Hepatic stellate cell (primary cell): ENCODE measurements around the gene CDON.

Experiments used
- DNase-seq: peaks from one replicate; pipeline ENCODE4 v3.0.0; 2011; ENCODE audit warnings: low spot score

Gene CDON

DNA sequence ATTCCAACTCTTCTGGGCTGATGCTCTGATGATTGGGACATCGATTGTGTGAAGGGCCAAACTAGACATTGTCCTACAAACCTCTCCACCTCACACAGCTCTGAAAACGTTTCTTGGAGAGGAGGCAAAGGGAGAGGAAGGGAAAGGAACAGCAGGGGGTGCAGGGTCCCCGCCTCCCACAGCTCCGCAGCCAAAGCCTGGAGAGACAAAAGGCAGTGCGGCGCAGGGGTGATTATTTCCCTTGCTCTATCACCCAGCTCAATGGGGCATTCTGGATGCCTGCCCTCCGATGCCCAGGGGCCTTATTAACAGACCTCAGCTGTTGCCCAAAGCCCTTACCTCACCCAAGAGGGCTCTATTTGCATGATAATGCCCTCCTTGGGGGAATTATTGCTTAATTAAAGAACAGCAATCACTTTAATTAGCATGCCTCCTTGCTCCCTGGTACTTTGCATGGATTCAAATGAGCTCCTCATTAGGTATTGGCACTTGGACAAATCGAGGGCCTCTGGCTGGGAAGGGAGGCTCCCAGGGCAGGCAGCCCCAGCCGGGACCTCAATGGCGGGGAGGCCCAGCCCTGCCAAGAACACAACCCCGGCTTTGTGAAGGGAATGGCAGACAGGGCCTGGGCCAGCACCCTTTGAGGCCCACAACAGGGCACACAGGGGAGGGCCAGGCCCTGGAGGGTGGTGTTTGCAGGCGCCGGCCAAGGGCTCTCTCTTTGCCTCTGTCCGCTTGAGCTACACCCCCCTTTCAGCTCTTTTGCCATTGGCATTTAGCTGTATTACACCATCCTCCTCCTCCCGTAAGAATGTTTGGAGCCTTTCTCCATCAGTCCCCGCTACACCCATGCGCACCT lies 19.8 kb upstream of the CDON start:
- no peak for DNase-seq

DNA sequence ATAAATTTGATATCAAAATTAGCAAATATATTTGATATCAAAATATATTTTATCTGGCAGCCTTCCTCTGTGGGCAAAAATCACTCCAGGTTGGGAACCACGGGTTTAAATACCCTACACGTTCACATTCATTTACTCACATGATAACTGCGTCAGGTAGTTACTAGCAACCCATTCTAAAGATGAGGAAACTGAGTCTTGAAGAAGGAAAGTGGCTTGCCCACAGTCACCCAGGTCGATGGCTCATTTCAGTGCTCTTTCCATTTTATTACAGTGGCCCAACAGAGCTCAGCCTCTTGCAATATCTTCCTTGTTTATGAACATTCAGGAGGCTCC lies 19.2 kb upstream of the CDON start:
- DNase-seq, result no peak

DNA sequence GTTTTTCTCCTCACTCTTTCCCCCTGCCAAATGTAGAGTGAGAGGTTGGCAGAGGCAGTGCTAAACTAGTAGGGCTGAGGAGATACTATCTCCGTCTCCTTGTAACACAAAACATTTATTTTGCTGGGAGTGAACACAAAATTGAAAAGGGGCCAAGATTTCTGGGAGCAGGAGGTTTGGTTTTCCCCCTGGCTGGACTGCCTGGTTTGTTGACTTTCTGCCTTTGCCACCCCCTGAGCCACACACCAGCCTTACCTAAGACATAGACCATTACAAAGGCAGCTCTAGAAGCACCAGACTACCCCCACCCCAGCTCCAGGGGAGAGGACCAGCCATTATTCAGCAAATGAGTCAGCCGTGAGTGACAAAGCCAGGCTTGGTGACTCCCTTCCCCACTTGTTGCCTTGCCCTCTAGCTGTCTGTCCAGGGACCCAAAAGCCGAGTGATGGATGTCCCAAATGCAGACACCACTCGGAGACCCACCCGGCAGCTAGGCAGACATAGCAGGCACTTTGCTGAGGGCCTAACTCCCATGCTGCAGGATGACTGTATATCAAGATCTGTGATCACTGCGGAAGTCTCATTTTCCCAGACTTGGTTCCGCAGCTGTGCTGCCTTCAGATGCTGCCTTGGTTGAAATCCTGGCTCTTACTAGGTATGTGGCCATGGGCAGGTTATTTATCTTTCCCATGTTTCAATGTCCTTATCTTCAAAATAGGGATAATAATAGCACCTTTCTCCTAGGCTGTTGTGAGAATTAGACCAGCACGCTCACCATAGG lies 17.7 kb upstream of the CDON start:
- no peak for DNase-seq

DNA sequence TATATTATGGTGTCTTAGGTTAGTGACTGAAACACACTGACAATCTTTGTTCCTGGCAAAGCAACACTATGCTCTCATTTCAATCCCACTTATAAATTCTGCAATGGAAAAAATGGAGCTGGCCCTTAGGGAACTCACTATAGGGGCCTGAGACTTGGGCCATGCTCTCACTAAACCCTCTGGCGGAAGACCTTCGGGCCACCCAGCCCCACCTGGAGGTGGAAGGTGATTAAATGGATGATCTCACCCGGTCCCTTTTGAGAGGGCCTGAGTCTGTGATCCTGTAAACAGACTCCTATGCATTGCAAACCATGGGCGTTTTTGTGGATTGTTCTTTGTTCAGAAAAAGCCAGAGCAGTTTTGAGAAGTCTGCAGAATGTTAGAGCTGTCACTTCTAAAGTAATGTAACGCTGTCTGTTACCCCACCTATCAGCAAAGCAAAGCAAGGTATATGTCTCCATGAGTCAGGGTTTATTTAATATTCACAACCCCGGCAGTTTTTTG lies 17.0 kb upstream of the CDON start:
- DNase-seq, result no peak

DNA sequence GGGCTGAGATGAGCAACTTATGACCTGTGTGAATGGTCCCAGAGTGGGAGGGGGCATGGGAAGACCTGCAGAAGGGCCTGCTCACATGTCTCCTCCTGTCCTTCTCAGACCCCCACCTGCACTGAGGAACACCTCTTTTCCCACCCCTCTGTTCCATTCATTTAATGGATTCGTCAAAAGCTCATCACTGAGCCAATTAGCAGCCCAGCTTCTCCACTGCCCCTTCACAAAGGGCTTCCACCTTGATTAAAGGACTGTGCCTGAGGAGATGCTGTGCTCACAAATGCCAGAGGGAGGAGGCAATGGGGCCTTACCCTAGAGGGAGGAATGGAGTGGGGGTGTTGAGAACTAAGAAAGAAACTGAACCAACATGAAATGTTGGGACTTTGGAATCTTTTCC lies 14.0 kb upstream of the CDON start:
- no peak for DNase-seq

DNA sequence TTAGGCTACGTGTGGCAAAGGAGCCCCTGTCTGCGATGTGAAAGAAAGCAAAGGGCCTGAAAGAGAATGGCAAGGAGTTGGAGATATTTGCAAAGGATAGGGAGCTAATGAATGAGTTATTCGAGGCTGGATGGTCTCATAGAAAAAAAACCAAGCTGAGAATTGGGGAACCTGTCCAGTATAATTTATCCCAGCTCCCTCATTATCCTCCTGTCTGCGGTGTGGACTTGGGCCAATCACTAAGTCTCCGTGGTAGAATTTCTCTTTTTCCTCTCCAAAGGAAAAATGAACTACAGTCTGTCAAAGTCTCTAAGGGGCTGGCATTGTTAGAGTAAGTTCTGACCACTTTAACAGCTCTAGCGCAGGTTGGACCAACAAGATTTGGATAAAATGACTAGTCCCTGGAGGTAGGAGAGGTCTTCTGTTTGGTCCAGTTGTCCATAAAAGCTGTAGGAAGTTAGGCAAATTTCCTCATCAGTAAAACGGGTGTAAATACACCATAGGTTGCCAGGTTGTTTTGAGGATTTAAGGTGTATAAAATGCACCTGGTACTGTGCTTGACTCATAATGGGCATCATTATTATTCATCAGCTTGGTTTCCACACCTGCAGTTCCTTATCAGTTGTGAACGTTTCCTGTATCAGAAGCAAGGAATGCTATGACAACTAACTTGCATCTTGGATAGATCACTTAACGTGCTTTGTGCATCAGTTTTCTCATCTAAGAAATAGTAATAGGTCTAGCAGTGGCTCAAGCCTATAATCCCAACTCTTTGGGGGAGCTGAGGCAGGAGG lies 10.3 kb upstream of the CDON start:
- no peak for DNase-seq

DNA sequence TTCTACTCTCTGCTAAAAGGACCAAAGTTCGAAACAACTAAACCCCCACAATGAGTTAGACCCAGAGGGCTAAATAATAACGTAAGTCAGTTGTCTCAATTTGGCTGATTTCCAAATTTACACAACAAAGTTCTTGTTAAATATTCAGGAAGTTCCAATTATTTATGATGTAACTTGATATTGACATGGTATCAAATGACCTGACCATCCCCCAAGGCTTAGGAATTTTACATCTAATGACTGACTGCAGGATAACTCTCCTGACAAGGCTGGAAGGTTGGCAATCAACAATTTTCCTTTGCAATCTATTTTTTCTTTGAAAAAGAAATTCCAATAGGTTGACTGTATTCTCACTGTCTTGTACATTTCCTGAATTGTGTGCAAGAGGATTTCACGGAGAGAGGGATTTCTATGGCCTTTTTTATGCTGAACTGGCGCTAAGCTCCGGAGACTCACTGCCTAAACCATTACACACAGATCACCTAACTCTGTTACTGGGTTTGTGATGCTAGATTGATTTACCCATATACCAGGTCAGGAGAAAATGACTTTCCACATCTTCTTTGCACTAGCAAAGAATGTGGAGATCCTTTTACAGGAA lies 9.6 kb upstream of the CDON start:
- no peak for DNase-seq

DNA sequence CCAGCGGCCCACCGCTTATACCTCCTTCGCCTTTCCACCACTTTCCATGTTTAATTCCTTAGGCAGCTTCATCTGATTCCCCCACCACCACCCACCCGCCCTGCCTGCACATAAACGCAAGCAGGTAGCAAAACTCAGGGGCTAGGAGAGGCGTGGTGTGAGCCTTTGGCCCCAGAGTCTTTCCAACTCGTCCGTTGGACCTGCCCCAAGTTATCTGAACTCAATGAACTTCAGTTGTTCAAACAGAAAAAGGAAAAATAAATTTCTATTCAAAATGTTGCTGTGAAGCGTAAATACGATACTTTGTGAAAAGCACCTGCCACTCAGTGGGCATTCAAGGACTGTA lies 814 bp upstream of the CDON start:
- no peak for DNase-seq

DNA sequence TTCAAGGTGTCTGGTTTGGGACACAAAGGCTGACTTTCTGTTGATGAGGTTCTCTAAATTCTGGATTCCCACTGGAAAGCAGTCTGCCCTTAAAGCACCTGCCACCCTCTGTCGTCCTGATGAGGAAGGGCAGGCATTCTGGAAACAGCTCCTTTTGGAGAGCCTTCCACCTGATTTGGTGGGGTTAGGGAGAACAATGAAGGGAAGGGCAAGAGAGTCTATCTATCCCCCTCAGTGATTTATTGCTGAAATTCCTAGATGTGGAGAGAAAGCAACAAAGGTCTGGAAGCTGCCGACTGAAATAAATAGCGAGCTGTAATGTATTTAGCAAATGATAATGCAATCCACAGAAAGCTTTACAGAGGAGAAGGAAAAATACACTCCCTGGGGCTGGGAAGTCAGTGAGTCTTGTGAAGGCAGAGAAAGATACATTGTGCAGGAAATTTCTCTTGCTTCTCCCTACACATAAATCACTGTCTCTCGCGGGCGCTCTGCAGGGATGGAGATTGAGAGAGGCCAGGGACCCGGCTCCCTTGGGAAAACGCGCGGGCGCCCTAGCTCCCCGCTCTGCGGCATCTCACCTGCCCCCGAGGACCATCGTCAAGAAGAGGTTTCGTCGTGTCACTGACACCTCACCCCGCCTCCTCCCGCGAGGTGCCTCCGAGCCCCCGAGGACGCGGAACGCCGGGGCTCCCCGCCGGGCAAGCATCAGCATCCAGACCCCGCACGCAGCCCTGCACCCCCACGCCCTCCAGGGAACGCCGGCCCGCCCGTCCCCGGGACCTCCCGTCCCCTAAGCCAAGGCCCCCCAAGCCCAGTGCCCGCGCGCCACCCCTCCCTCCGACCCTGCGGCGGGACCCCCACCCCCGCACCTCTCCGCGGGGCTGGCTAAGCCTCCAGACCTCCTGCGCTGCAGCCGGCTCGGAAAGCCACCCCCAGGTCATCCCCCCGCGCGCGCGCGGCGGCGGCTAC lies 673 bp downstream of the CDON start:
- DNase-seq, result peak; percentile 25

DNA sequence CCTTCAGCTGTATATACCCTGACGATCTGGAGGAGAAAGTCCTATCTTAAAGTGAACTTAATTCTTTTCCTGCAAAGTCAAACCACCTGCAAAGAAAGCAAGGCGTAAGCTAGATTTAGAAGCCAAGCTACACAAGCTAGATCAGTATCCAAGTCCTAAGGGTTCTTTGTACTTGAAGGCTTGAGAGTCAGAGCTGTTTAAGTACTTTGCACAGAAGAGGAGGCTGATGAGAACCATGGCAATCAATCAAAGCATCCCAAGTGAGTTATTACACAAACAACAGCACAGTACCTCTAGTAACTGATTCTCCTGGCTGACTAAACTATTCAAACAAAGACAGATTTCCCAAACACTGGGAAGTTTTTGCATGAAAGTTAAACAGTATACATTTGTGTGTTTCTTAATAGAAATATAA lies 1.9 kb downstream of the CDON start:
- DNase-seq, result no peak

DNA sequence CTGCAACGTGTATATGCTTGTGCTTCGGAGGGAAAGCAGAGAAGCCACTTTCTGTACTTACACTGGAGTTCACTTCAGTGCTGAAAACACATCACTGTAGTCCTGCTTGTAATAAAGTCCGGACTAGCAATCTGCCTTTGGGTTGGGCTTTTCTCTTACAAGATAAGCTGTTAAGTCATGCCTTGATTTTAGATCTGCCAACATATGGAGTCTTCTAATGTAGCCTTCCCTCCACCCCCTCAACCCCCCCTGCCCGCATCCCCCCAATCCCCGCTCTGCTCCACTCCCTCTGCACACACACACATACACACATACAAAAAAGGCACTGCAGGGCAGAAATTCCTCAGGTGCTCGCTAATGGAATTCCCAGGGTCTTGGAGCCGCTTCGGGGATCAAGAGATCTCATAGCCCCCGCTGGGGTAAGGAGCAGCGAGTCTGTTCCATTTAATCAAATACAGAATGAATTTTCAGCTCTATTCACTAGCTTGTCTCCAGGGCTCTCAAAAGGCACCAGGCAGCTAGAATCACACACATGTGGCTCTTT lies 3.4 kb downstream of the CDON start:
- no peak for DNase-seq

DNA sequence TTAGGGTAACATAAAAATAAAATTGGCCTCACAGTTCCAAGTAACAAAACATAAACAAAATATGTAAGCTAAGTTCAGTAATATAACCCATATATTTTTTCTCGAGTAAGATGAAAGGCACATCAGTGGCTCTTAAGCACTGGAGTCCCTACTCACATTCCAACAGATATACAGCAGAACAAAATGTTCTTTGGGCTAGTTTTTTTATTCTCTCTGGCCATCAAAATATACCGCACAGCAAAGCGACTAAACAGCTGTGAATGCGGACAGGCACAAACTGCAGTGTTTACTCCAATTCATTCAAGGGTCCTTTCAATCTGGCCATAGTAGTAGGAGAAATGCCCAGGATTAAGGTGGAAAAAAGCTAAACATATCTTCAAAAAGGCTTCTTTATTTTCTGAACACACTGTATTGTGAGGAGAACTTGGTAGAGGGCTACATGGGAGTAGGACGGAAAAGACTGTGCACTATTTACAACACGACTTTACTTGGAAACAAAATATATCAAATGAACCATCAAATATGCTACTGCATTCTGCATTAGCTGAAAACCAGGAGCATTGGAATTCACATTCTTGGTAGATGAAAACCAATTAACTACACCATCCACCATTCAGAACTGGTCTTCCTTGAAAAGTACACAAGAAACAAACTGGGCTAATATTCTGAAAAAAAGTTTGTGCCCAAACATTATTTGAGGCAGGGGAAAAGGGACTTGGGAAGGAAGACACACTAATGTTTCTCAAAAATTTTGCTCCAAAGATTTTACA lies 4.4 kb downstream of the CDON start:
- no peak for DNase-seq

DNA sequence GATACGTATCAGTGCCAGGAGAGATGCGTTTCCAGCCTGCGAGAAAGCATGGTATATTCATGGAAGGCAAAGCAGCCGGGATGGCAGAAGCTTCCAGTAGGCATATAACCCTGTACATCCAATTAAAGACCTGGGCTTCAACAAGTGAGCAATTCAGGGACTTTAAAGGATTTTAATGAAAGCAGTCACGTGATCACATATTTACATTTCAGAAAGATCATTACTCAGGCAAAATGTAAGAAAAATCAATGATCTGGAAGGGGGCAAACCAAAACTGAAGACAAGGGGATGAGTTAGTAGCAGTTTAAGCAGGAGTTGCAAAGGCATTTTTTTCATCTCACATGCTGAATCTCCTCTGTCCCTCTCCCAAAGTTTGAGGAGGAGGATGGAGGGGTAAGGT lies 7.8 kb downstream of the CDON start:
- no peak for DNase-seq

DNA sequence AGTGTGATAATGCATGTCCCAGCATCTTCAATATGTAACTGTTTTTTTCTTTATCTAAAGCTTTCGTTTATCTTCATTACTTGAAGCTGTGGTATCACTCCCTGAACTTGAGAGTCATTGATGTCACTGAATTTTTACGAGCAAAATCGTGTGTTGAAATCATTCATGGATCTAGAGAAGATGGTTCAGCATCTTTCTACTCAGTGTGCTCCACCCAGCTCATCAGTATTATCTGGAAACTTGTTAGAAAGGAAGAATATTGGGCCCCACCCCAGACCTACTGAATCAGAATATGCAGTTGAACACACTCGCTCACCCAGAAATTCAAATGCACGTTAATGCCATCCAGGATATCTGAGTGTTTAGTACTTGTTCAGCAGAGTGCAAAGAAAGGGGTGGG lies 8.3 kb downstream of the CDON start:
- no peak for DNase-seq

DNA sequence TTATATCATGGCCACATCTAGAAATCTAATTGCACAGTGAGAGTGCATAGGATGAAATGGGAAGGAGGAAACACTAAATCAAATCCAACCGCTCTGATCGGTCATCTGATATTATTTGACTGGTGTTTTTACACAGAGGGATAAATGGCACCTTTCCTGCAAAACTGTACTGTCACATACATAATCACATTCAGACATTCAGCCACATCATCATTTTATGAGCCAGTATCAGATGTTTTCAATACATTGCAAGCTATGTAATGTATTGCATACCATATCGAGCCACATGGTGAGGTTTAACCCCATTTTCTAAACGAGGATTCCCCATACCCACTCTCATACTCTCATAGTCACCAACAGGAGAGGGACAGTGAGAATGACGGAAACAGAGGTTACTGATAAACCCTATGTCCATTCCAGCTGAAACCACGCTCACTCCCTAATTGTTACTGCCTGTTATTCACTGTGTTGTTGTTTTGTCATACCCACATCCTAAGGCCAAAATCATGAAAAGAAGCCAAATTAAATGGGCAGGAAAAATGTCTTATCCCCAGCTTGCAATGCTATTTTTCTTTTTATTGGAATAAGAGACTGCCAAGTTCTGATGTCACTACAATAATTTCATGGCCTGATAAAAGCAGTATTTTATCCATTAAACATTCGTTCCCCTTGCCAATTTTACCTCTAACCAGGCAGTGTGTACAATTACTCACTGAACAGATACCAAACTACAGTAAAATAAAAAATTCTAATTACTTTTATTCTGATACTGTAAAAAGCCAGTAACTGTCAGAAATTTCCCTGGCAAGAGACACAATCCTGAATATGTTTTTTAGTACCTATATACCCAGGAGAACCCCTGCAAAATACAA lies 9.0 kb downstream of the CDON start:
- no peak for DNase-seq

DNA sequence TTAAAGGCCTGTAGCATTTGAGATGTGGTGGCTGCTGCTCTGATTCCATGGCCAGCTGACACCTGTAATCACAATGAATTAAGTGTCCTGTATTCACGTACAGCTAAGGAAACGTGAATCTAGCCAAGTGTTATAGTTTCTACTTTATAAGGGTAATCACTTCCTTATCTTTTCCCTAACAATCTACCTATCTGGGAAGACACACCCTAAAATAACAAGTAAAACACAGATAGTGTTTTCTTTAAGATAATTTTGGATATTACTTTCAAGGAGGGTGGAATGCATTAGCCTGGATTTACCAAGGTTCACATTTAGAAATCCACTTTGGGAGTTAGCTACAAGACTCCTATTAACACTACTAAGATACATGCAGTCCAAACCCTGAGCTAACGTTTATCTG lies 11.5 kb downstream of the CDON start:
- DNase-seq, result no peak

DNA sequence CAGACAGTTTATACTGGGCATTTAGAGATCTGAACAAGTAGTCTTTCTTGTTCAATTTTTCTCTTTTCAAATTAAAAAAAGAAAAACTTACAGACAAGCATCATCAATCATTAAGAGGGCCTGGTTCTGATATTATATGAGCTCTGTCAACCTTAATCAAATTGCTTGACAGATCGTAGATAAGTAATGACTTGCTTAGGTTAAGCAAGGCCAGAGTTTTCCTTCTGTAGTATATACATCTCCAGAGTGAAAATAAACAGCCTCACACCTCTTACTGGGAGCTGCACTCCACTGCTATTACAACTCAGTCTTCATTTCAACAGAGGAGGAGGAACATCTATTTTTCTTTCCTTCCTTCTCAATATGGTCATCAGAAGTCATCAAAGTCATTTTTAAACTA lies 13.5 kb downstream of the CDON start:
- DNase-seq, result no peak

DNA sequence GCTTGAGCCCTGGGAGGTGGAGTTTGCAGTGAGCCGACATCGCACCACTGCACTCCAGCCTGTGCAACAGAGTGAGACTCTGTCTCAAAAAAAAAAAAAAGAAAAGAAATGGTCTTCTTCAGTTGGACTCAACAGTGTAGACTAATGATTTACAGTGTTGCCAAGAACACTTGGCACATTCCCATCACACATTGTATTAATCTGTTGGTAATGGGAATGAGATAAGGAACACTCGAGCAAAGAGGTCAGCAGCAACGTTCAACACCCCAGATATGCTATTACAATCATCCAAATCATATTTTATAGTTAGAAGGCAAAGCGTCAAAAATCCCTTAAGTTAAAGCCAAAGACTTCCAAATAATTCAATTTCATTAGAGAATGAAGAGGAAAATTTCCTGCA lies 14.5 kb downstream of the CDON start:
- no peak for DNase-seq

DNA sequence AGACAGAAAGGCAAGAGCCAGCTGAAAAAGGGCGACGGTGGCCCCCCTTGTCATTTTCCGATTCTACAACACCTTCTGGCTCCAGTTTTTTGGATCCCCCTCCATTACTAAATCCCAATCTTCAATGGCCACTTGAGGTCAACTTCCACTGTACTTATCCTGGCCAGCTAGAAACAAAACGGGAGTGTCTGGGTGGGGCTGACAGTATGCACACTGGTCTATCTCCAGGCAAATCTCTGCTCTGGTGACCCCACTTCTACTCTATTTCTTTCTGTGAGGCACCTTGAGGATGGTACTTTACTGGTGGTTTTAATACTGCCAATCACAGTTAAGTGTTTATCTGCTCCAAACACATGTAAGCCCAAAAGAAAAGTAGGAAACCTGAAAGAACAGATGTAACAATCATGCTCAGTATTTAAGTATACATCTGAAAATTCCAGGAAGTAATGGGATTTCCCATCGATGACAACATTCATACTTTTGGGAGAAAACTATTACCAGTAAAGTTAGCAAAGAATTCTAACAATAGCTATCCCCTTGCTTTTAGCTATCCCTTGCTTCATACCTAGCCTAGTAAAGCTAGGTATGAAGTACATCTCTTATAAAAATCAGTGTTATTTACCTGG lies 16.0 kb downstream of the CDON start:
- no peak for DNase-seq
